GM03348 (cell line): ENCODE results near the gene DMXL2.
A peak's percentile ranks its signal among the peaks of the same experiment; 100 is the strongest.
"Not testable (repeated sequence)": the region's sequence is repeated elsewhere in the genome, so short reads cannot be mapped to it uniquely, and the experiment has no call there.

Experiments
- DNase-seq: peaks from one replicate; pipeline ENCODE4 v3.0.0; 2012; ENCODE audit warnings: low spot score

DMXL2 gene, protein sequence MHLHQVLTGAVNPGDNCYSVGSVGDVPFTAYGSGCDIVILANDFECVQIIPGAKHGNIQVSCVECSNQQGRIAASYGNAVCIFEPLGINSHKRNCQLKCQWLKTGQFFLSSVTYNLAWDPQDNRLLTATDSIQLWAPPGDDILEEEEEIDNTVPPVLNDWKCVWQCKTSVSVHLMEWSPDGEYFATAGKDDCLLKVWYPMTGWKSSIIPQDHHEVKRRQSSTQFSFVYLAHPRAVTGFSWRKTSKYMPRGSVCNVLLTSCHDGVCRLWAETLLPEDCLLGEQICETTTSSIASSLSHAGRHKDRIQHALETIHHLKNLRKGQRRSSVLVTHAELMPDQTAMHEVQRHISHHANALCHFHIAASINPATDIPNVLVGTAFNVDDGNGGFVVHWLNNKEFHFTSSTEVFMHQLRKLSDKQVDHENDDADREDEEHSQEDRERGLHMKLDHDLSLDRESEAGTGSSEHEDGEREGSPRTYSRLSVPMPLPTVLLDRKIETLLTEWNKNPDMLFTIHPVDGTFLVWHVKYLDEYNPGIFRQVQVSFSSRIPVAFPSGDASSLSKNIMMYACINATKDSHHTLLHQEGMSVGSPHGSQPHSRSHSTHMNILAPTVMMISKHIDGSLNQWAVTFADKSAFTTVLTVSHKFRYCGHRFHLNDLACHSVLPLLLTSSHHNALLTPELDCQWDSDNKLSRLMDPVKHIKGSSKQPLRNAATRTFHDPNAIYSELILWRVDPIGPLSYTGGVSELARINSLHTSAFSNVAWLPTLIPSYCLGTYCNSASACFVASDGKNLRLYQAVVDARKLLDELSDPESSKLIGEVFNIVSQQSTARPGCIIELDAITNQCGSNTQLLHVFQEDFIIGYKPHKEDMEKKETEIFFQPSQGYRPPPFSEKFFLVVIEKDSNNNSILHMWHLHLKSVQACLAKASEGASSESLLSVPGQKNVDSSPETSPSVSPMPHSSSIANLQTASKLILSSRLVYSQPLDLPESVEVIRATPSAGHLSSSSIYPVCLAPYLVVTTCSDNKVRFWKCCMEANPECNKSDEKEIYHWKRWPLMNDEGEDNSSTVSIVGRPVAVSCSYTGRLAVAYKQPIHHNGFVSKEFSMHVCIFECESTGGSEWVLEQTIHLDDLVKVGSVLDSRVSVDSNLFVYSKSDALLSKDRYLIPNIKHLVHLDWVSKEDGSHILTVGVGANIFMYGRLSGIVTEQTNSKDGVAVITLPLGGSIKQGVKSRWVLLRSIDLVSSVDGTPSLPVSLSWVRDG (N-terminal part only)

DNA sequence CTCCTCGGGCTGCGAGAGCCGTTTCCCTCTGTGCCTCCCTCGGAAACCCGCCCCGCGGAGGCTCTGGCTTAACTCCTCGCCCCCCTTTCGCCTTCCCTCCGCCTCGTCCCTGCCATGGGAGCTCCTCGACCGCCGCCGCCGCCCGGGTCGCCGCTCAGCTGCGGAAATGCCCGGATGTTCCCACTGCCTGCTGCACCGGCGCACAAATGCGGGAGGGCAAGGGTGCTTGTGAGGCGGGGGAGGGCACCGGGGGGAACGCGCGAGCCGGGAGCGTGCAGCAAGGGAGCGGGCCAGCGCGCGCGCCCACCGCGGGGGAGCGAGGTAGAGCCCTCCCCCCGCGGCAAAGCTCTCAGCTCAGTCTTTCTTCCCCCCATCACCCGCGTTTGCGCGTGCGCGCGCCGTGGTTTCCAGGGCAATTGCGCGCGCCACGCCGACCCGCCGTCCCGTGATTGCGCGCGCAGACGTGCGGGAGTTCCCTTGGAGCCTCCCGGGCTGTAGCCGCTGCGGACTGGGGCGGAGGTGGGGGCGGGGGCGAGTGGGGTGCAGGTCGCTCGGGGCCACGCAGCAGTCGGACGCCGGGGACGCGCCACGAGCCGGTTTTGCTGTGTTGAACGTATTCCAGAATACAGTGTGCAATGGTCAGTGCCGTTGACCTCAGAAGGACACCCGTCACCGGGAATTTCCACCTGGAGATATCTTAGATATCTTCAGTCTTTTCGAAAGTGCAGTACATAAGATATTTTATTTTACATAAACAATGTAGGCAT lies at the start of gene DMXL2:
TSS of gene DMXL2 (minus strand) at position 168 of the 767 bp plus-strand sequence. CDS start 226 bp downstream, outside the sequence.
- DNase-seq = peak; percentile 96

DNA sequence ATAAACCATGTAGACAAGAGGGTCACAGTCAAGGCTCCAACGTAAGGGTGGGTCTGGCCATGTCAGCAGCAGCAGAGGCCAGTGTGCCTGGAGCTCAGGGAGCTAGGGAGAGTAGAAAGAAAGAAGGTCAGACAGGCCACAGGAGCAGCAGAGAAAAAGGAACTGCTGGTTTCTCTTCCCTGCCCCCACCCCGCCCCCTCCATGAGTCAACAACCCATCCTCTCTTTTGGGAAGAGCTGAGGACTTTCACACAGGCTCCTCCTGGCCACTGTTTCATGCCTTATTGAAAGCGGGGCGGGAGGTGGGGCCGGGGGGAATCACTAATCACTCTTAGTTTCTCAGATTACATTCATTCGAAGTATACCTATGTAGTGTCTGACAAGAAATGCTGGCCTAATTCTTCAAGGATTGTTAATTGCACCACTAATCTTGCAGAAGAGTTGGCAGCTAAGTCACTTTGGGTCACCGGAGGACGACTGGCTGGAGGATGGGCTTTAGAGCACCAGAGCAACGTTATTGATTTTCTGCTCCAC lies 49.6 kb upstream of the DMXL2 start:
- DNase-seq = no peak

DNA sequence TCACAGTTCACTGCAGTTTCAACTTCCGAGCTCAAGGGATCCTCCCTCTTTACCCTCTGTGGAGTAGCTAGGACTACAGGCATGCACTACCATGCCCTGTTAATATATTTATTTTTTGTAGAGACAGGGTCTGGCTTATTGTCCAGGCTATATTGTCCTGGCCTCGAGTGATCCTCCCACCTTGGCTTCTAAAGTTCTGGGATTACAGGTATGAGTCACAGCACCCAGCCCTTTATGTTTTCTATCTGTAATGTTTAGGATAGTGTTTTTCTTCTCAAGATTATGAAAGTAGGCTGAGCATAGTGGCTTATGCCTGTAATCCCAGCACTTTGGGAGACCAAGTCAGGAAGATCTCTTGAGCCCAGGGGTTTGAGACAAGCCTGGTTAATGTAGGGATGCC lies 46.8 kb upstream of the DMXL2 start:
- no peak for DNase-seq

DNA sequence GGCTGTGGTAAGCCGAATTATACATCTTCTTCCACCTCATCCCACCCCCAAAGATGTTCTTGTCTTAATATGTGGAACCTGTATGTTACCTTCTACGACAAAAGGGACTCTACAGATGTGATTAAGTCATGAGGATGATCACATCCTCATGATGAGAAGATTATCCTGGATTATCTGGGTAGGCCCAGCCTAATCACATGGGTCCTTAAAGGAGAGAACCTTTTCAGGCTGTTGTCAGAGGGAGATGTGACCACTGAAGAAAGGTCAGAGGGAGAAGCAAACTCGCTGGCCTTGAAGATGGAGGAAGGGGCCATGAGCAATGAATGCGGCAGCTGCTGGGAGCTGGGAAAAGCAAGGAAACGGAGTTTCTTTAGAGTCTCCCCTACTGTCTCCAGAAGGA lies 45.9 kb upstream of the DMXL2 start:
- DNase-seq = no peak

GRCh38 chr15:51667478-51667877 lies 44.9 kb upstream of the DMXL2 start:
- no peak for DNase-seq

GRCh38 chr15:51661072-51661471 lies 38.5 kb upstream of the DMXL2 start:
- DNase-seq = no peak

DNA sequence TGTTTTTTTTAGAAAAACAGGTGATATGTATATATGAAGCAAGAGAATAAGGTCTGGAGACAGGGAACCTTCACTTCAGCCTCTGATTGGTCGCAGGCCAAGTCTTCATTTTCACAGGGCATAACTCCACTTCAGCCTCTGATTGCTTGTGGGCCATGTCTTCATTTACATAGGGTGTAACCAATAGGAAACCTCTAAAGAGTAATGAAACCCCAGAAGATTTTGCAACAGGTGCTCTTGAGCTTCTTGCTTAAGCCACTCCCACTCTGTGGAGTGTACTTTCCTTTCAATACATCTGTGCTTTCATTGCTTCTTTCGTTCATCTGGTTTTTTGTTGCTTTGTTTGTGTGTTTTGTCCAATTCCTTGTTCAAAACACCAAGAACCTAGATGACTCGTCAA lies 36.1 kb upstream of the DMXL2 start:
- DNase-seq = no peak

GRCh38 chr15:51655401-51656057 lies 33.0 kb upstream of the DMXL2 start:
- DNase-seq = not testable (repeated sequence)

DNA sequence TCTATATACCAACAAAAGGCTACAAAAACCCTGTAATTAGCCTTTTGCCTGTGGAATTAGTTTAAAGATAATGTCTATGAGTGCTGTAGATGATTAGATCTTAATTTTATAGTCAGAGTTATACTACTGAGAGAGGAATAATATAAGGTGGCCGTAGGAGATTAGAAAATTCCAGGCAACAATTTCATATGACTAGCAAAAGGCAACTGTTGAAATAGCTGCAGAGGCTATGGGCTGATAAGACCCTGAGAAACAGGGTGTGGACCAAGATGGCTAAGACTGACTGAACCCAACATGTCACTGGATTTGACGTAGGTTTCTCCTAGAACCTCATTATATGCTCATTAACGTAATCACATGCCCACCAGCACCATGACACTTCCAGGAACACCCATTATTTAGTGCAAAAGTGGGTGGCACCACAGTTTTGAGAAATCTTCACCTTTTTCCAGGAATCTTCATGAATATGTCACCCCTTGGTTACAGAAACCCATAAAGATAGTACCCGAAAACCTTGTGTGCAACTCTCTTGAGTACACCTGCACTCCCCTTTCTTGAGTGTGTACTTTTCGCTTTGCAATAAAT lies 29.6 kb upstream of the DMXL2 start:
- no peak for DNase-seq

DNA sequence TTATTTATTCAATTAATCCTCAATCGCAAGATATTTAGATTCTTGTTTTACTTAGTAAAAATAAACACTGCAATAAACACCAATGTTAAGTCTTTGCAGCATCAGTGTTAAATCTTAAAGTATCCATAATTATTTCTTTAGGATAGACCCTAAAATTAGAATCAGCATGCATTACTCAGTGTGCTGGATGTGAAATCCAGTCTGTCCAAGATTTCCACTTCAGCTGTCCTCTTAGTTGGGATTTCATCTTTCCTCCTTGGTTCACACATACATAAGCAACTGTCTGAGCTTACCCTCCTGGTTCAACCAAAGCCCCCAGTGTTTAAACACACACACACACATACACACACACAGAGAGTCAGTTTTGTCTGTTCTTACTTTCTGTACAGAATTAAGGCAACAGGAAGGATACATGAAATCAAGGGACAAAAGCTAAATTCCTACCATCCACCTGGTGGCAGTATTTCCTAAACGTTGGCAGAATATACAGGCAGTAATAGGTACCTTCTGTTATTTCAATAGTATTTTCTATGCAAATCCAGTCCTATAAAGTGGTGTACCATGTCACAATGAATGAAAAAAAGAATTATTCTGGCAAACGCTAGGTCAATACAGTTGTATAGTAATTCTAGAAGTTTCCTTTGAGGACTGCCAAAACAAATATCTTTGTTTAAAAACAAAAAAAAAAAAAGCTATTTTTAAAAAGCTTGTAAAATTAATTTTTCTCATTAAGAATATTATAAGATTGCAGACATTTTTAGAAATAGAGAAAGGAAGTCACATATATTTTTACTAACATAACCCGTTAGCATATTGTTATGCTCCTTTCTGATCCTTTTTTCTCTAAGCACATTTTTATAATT lies 27.3 kb upstream of the DMXL2 start:
- DNase-seq = peak; percentile 73

- DNase-seq = not testable (repeated sequence)
These were observed 26.1 kb upstream of the DMXL2 start for GRCh38 chr15:51648643-51649042.

GRCh38 chr15:51648101-51648500 lies 25.5 kb upstream of the DMXL2 start:
- DNase-seq = not testable (repeated sequence)

GRCh38 chr15:51647128-51647562 lies 24.6 kb upstream of the DMXL2 start:
- peak; percentile 41 for DNase-seq

DNA sequence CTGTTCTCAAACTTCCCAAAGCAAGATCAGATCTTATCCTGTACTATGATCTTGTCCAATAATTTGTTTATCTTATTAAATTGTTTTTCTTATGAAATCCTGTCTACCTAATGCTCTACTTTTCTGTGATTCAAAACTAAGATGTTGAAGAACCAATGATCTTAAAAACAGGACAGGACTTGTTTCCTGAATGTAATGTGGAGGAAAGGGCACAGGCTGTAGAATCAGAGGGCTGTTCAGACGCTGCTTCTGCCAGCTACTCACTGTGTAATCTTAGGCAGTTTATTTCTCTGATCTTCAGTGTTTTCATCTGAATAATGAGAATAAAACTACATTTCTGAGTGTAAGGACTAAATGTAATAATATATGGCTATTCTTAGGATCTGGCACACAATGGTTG lies 20.1 kb upstream of the DMXL2 start:
- DNase-seq = no peak

GRCh38 chr15:51641490-51642130 lies 19.0 kb upstream of the DMXL2 start:
- DNase-seq = no peak

DNA sequence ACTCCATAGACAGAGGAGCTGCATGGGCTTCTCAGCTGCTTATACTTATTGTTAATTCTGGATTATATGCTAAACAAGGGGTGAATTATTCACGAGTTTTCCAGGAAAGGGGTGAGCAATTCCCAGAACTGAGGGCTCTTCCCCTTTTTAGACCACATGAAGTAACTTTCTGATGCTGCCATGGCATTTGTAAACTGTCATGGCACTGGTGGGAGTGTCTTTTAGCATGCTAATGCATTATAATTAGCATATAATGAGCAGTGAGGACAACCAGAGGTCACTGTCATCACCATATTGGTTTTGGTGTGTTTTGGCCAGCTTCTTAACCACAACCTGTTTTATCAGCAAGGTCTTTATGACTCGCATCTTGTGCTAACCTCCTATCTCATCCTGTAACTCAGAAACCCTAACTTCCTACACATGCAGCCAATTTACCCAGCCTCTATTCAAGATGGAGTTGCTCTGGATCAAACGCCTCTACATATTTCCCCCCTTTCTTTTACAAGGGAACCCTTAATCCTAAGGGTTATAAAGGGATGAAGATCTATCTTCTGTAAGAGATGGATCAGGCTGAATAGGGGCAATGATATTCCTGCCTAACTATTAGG lies 12.1 kb upstream of the DMXL2 start:
- no peak for DNase-seq

GRCh38 chr15:51629612-51630011 lies 7.0 kb upstream of the DMXL2 start:
- DNase-seq = no peak

DNA sequence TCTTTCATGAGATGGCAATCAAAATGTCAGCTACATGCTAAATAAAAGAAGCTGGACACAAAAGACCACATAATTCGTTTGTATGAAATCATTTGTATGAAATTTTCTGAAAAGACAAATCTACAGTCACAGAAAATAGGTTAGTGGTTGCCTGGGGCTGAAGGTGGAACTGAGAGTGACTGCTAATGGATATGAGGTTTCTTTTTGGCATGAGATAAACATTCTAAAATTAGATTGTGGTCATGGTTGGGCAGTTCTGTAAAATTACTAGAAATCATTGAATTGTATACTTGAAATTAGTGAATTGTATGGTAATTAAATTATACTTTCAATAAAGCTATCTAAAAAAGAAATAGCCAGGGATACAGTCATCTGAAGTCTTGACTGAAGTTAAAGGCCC lies 2.7 kb upstream of the DMXL2 start:
- no peak for DNase-seq
